ENCODE results near the gene ZNF547. TPM values are rescaled to one million over a fixed set of nuclear protein-coding genes. Genes with fewer than 3 reads are reported as not detected.

Gene ZNF547
- total RNA-seq, 4 donors from 2014 or later: 1.8 to 4.2 (median 2.7) TPM

DNA sequence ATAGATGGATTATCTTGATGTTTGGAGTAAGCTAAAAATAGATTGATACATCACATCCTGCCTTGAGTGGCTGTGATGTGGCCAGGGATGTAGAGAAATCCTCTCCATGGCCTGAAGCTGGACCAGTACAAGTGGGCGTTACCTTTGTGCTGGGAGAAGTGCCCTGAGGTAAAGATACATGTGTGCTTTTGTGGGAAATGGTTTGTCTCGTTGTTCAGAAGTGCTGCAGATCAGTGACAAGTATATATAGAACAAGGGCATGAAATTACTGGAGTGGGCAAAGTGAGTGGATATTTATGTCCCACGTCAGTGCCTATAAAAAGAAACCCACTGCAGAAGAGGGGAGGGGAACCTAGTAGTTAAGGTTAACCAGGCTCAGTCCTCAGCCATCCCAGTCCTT is 24.5 kb upstream of the ZNF547 start:
- Histone ChIP-seq H3K4me1 (peaks cover 4% of the 10 kb centered on the region), H3K4me3 (no peak overlapping the region), H3K9me3 (no peaks in the 10 kb centered on the region), H3K36me3 (no peaks in the 10 kb centered on the region), H3K27ac (no peak overlapping the region), H3K27me3 (no peaks in the 10 kb centered on the region)
- TF ChIP-seq POLR2A (IDR thresholded peaks at IDR 0.05) (no peak), POLR2AphosphoS5 (IDR thresholded peaks at IDR 0.05) (no peak), EP300 (IDR thresholded peaks at IDR 0.05) (no peak)
- TF ChIP-seq, protein P1, sequence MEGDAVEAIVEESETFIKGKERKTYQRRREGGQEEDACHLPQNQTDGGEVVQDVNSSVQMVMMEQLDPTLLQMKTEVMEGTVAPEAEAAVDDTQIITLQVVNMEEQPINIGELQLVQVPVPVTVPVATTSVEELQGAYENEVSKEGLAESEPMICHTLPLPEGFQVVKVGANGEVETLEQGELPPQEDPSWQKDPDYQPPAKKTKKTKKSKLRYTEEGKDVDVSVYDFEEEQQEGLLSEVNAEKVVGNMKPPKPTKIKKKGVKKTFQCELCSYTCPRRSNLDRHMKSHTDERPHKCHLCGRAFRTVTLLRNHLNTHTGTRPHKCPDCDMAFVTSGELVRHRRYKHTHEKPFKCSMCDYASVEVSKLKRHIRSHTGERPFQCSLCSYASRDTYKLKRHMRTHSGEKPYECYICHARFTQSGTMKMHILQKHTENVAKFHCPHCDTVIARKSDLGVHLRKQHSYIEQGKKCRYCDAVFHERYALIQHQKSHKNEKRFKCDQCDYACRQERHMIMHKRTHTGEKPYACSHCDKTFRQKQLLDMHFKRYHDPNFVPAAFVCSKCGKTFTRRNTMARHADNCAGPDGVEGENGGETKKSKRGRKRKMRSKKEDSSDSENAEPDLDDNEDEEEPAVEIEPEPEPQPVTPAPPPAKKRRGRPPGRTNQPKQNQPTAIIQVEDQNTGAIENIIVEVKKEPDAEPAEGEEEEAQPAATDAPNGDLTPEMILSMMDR (IDR thresholded peaks at IDR 0.05): no peak
- DNase-seq (ENCODE audit: low spot score in 2 of 2): no peak
- 43% methylated on average over 3 of the region's 3 CpGs for WGBS

DNA sequence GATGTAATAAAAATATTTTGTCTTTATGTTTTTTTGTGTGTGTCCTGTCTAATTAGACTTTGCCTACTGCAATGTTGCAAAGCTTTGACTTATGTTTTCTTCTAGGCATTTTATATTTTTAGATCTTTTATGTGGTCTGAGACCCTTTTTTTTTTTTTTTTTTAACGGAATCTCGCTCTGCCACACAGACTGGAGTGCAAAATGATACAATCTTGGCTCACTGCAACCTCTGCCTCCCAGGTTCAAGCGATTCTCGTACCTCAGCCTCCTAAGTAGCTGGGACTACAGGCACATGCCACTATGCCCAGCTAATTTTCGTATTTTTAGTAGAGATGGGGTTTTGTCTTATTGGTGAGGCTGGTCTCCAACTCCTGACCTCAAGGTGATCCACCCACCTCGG is 20.8 kb upstream of the ZNF547 start:
- H3K36me3 ChIP-seq: no peaks in the 10 kb centered on the region
- H3K4me1 ChIP-seq: no peaks in the 10 kb centered on the region
- H3K27me3 ChIP-seq: no peaks in the 10 kb centered on the region
- no peak overlapping the region for H3K27ac ChIP-seq
- WGBS: 84% methylated on average over 6 of the region's 6 CpGs
- no peak overlapping the region for H3K4me3 ChIP-seq
- DNase-seq (ENCODE audit: low spot score in 2 of 2): no peak
- TF ChIP-seq POLR2A (IDR thresholded peaks at IDR 0.05) (no peak), EP300 (IDR thresholded peaks at IDR 0.05) (no peak), POLR2AphosphoS5 (IDR thresholded peaks at IDR 0.05) (no peak)
- TF ChIP-seq, protein P1 (IDR thresholded peaks at IDR 0.05): no peak
- no peaks in the 10 kb centered on the region for H3K9me3 ChIP-seq

DNA sequence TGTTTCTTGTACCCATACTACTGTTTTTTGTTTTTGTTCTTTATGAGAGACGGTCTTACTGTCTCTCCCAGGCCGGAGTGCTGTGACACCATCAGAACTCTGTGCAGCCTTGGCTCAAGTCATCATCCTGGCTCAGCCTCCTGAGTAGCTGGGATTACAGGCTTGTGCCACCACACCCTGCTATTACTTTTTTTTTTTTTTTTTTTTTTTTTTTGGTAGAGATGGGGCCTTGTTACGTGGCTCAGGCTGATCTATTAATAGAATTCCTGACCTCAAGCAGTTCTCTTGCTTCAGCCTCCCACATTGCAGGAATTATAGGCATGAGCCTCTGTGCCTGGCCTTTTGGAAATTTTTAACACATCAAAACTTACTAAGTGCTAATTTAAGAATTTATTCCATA is 15.2 kb upstream of the ZNF547 start:
- Histone ChIP-seq H3K36me3 (peaks cover 1% of the 10 kb centered on the region), H3K9me3 (no peaks in the 10 kb centered on the region), H3K4me3 (no peak overlapping the region), H3K27me3 (no peaks in the 10 kb centered on the region), H3K27ac (no peak overlapping the region), H3K4me1 (peaks cover 19% of the 10 kb centered on the region)
- WGBS: 33% methylated on average over 3 of the region's 3 CpGs
- no peak for DNase-seq (ENCODE audit: low spot score in 2 of 2)
- no peak for TF ChIP-seq EP300 (IDR thresholded peaks at IDR 0.05)
- no peak for TF ChIP-seq POLR2A (IDR thresholded peaks at IDR 0.05)
- TF ChIP-seq, protein P1 (IDR thresholded peaks at IDR 0.05): no peak
- TF ChIP-seq POLR2AphosphoS5 (IDR thresholded peaks at IDR 0.05): no peak

DNA sequence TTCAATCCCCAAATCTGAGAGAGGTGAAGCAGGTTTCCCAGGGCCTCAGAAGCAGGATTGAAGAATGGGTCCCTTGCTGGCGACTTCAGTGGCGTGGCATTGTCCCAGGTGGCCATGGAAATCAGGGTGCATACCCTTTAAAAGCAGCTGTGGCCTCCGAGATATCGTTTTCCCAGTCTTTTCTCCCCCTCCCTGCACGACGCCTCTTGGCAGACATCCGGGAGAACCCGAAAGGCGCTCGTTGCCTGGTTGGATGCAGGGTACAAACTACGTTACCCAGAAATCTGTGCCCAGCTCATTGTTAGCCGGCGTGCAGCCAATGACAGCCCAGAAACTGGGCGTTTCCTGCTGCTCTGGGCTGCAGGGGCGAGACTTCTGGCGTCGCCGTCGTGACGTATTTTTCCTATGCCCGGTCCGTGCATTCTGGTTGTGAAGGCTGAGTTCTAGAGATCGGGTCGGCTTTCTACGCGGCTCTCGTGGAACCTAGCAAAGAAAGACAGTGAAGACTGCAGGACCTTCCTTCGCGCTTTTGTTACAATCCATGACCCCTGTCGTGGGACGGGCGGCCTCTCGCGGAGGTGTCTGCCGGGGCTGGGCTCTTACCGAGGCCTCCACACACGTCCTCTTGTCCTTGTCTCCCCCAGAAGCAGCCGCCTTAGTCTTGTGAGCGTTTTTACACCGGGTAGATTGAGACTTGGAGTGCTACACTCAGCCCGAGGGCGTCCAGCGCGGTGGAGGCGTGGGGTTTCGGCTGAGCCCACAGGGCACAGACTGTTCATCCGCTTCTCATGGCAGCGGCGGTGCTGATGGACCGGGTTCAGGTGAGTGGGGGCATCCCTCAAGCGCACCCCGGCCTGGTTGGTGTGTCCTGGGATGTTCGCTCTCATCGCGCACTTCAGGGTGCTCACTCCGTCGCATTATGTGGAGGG is 12.2 kb upstream of the ZNF547 start, which contains the start of gene ZNF304:
Gene ZNF304 (plus strand): TSS at position 395 of the 929 bp plus-strand sequence. CDS start 394 bp downstream, at position 789.
- peak; percentile 93 to 94 for DNase-seq (ENCODE audit: low spot score in 2 of 2)
- Histone ChIP-seq H3K4me3 (peak within 1 kb of the TSS; percentile 97), H3K27ac (peak within 1 kb of the TSS; percentile 88), H3K9me3 (peaks cover under 1% of the 10 kb centered on the region), H3K36me3 (peaks cover 31% of the 10 kb centered on the region), H3K4me1 (peaks cover 23% of the 10 kb centered on the region), H3K27me3 (no peaks in the 10 kb centered on the region)
- WGBS: under 1% methylated on average over 41 of the region's 57 CpGs
- TF ChIP-seq POLR2AphosphoS5 (IDR thresholded peaks at IDR 0.05) (peak in 2 of 3 donors; percentile 20 to 74), POLR2A (IDR thresholded peaks at IDR 0.05) (no peak), EP300 (IDR thresholded peaks at IDR 0.05) (no peak)
- TF ChIP-seq, protein P1 (IDR thresholded peaks at IDR 0.05): no peak

DNA sequence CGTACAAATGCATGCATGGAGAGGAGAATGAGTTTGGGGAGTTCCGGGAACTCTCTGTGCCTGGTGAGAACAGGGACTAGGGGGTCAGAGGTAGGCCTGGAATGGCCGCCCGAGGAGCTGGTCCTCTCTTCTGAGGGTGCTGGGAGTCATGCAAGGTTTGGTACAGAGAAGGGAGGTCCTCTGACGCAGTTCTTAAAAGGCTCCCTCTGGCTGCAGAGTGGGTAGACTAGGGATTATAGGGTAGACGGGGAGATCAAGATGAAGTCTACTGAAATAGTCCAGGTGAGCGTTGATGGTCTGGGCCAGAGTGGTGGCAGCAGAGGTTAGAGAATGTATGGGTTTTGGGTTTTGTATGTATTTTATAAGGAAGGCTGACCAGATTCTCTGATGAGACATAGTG is 11.5 kb upstream of the ZNF547 start:
- no peak overlapping the region for H3K27ac ChIP-seq
- H3K4me3 ChIP-seq: peak overlapping the region; percentile 97
- H3K9me3 ChIP-seq: peaks cover 8% of the 10 kb centered on the region
- TF ChIP-seq EP300 (IDR thresholded peaks at IDR 0.05): no peak
- TF ChIP-seq, protein P1 (IDR thresholded peaks at IDR 0.05): no peak
- TF ChIP-seq POLR2A (IDR thresholded peaks at IDR 0.05): no peak
- no peak for TF ChIP-seq POLR2AphosphoS5 (IDR thresholded peaks at IDR 0.05)
- H3K27me3 ChIP-seq: no peaks in the 10 kb centered on the region
- H3K4me1 ChIP-seq: peaks cover 23% of the 10 kb centered on the region
- peaks cover 38% of the 10 kb centered on the region for H3K36me3 ChIP-seq
- WGBS: 30% methylated on average over 7 of the region's 7 CpGs
- DNase-seq (ENCODE audit: low spot score in 2 of 2): no peak
